GM23338 (cell line): ENCODE results near the gene CAPZA1. TPM values are rescaled to one million over a fixed set of nuclear protein-coding genes. Genes with fewer than 3 reads are reported as not detected.

ENCODE experiments used
- ATAC-seq: fragments of 200-7000 bp; cut with Tn5 transposase; 3 replicates; pipeline ENCODE4 v1.9.1; 2020
- DNase-seq: peaks from one replicate; pipeline ENCODE4 v3.0.0-alpha.2; 2015; ENCODE audit warnings: low spot score
- H2AFZ ChIP-seq: fragments of 200-600 bp; sonication (generic); 2 replicates; pipeline ENCODE4 v1.8.0; 2016; ENCODE audit warnings: antibody characterized with exemption, mild to moderate bottlenecking, moderate library complexity
- H3F3A ChIP-seq: fragments of 200-600 bp; sonication (generic); replicated peaks from 2 replicates; pipeline ENCODE4 v1.8.0; 2017; ENCODE audit warnings: antibody characterized with exemption, mixed run types, low read depth
- H3K27ac ChIP-seq: fragments of 200-600 bp; sonication (generic); 2 replicates; pipeline ENCODE4 v1.6.1; 2016; ENCODE audit warnings: low read depth
- H3K27me3 ChIP-seq: fragments of 200-600 bp; sonication (generic); 2 replicates; pipeline ENCODE4 v1.8.0; 2016; ENCODE audit warnings: mild to moderate bottlenecking, mixed run types, moderate library complexity; ENCODE audit not compliant: insufficient read depth
- H3K36me3 ChIP-seq: fragments of 200-600 bp; sonication (generic); 2 replicates; pipeline ENCODE4 v1.8.0; 2016; ENCODE audit warnings: mild to moderate bottlenecking; ENCODE audit not compliant: insufficient read depth
- H3K4me1 ChIP-seq: fragments of 200-600 bp; sonication (generic); 2 replicates; pipeline ENCODE4 v1.8.0; 2016; ENCODE audit warnings: mild to moderate bottlenecking, moderate library complexity; ENCODE audit not compliant: insufficient read depth
- H3K4me2 ChIP-seq: fragments of 200-600 bp; sonication (generic); 2 replicates; pipeline ENCODE4 v1.7.1; 2017; ENCODE audit warnings: mixed run types
- H3K4me3 ChIP-seq: fragments of 200-600 bp; sonication (generic); 2 replicates; pipeline ENCODE4 v1.6.1; 2016; ENCODE audit warnings: mixed run types
- H3K79me2 ChIP-seq: fragments of 200-600 bp; sonication (generic); replicated peaks from 2 replicates; pipeline ENCODE4 v1.8.0; 2017; ENCODE audit warnings: mild to moderate bottlenecking; ENCODE audit not compliant: insufficient read depth
- H3K9me2 ChIP-seq: fragments of 200-600 bp; sonication (generic); 2 replicates; pipeline ENCODE4 v1.8.0; 2017; ENCODE audit not compliant: insufficient read depth
- H4K20me1 ChIP-seq: fragments of 200-600 bp; sonication (generic); replicated peaks from 2 replicates; pipeline ENCODE4 v1.8.0; 2017; ENCODE audit warnings: mild to moderate bottlenecking; ENCODE audit not compliant: insufficient read depth
- H3K27ac Mint-ChIP-seq: 2 replicates; pipeline ENCODE4 v1.8.0; 2020; ENCODE audit warnings: inconsistent platforms, mild to moderate bottlenecking, moderate library complexity, mixed read lengths
- H3K27me3 Mint-ChIP-seq: 3 replicates; pipeline ENCODE4 v1.8.0; 2022; ENCODE audit warnings: low read depth, mild to moderate bottlenecking, moderate library complexity, mixed read lengths, inconsistent platforms; ENCODE audit not compliant: insufficient read depth, poor library complexity
- H3K36me3 Mint-ChIP-seq: 3 replicates; pipeline ENCODE4 v1.8.0; 2021; ENCODE audit warnings: low read depth, mild to moderate bottlenecking, inconsistent platforms, moderate library complexity, mixed read lengths
- H3K4me1 Mint-ChIP-seq: 3 replicates; pipeline ENCODE4 v1.8.0; 2020; ENCODE audit warnings: mild to moderate bottlenecking, inconsistent platforms, mixed read lengths
- H3K4me3 Mint-ChIP-seq: 3 replicates; pipeline ENCODE4 v1.8.0; 2021; ENCODE audit warnings: moderate library complexity, mild to moderate bottlenecking, inconsistent platforms, mixed read lengths
- H3K9me3 Mint-ChIP-seq: 3 replicates; pipeline ENCODE4 v1.8.0; 2020; ENCODE audit warnings: moderate library complexity, mild to moderate bottlenecking, inconsistent platforms, mixed read lengths
- CREB1 ChIP-seq: fragments of 250-450 bp; sonication (Bioruptor Pico); IDR thresholded peaks from 2 replicates; pipeline ENCODE4 v1.5.0; 2020; ENCODE audit warnings: low read depth, mild to moderate bottlenecking, moderate library complexity
- EZH2 ChIP-seq: fragments of 200-600 bp; sonication (generic); IDR thresholded peaks from one replicate; pipeline ENCODE4 v1.8.0; 2017; ENCODE audit warnings: antibody characterized with exemption, mild to moderate bottlenecking, low read depth; ENCODE audit not compliant: unreplicated experiment
- EZH2phosphoT487 ChIP-seq: fragments of 200-600 bp; sonication (generic); IDR thresholded peaks from one replicate; pipeline ENCODE4 v1.8.1; 2018; ENCODE audit warnings: antibody characterized with exemption; ENCODE audit not compliant: unreplicated experiment
- JUNB ChIP-seq: IDR thresholded peaks from one replicate; pipeline ENCODE4 v1.6.1; 2016; ENCODE audit warnings: antibody characterized with exemption; ENCODE audit not compliant: unreplicated experiment
- NANOG ChIP-seq: IDR thresholded peaks from 2 replicates; pipeline ENCODE4 v1.6.1; 2016; ENCODE audit warnings: antibody characterized with exemption, borderline replicate concordance
- POLR2AphosphoS5 ChIP-seq: IDR thresholded peaks from 2 replicates; pipeline ENCODE4 v1.6.1; 2016; ENCODE audit warnings: antibody characterized with exemption, low read depth
- STAT1 ChIP-seq: IDR thresholded peaks from one replicate; pipeline ENCODE4 v1.6.1; 2016; ENCODE audit warnings: antibody characterized with exemption; ENCODE audit not compliant: unreplicated experiment
- ZNF114 ChIP-seq: fragments of 250-450 bp; sonication (Bioruptor Pico); IDR thresholded peaks from 2 replicates; pipeline ENCODE4 v1.5.0; 2020; ENCODE audit warnings: mild to moderate bottlenecking, moderate library complexity
- ZNF331 ChIP-seq: fragments of 250-450 bp; sonication (Bioruptor Pico); IDR thresholded peaks from 2 replicates; pipeline ENCODE4 v1.5.0; 2020; ENCODE audit warnings: low read depth, mild to moderate bottlenecking, moderate library complexity
- polyA plus RNA-seq: library from polyadenylated mRNA; unstranded; fragments of >200 nt; fragmentation: Nextera tagmentation; extraction: Ambion mirVana; gene quantifications from 2 replicates; pipeline ENCODE4 v1.2.1, GENCODE V29; 2016
- total RNA-seq: library from RNA; depleted of rRNA; stranded (reverse); fragments of >200 nt; shearing (Covaris generic); gene quantifications from 2 replicates; pipeline ENCODE4 v1.2.3, GENCODE V29; 2014
- TF ChIP-seq, protein P1 (sequence below), 2 experiments: fragments of 200-600 bp in 1 of 2; sonication (generic) in 1 of 2; conservative IDR thresholded peaks; 2 replicates each; pipeline versions ENCODE4 v1.5.1 to v1.6.1; 2016 to 2017; ENCODE audit warnings: antibody characterized with exemption in 2 of 2, low read depth in 2 of 2, mild to moderate bottlenecking in 2 of 2, moderate library complexity in 1 of 2
- TF ChIP-seq, protein P2 (sequence below): IDR thresholded peaks from one replicate; pipeline ENCODE4 v1.6.1; 2018; ENCODE audit warnings: antibody characterized with exemption; ENCODE audit not compliant: unreplicated experiment
- TF ChIP-seq, protein P3 (sequence below): IDR thresholded peaks from 2 replicates; pipeline ENCODE4 v1.6.1; 2016; ENCODE audit warnings: antibody characterized with exemption
- TF ChIP-seq, protein P4 (sequence below): fragments of 250-450 bp; sonication (Bioruptor Pico); IDR thresholded peaks from 2 replicates; pipeline ENCODE4 v1.5.0; 2020; ENCODE audit warnings: mild to moderate bottlenecking, moderate library complexity

The CAPZA1 gene
- total and polyA plus RNA-seq, 2 experiments from 2014 or later = 147 to 182 TPM

DNA sequence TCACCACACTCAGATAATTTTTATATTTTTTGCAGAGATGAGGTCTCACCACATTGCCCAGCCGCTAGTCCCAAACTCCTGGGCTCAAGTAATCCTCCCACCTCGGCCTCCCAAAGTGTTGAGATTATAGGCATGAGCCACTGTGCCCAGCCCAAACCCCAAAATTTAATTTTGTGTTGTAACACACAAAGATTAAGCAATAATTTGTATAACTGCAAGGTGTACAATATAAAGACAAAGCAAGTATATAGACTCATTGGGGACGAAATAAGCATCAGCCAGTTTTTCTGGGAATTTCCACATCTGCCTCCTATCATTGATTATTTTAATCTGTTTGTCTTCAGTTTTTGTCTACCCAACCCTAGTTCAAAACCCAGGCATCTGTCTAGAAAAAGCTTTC lies 43.4 kb upstream of the CAPZA1 start:
- Histone ChIP-seq H3K27me3 (no peaks in the 10 kb centered on the region), H3K27ac (no peak overlapping the region), H3F3A (no peaks in the 10 kb centered on the region), H4K20me1 (0 out of 2 replicates have a peak, but pooled peaks cover 5% of the 10 kb centered on the region), H3K79me2 (no peaks in the 10 kb centered on the region), H2AFZ (no peak overlapping the region), H3K4me2 (no peak overlapping the region), H3K36me3 (no peaks in the 10 kb centered on the region), H3K9me2 (no peaks in the 10 kb centered on the region), H3K4me1 (no peaks in the 10 kb centered on the region), H3K4me3 (no peak overlapping the region)
- H3K36me3 Mint-ChIP-seq = peaks cover 31% of the 10 kb centered on the region
- no peaks in the 10 kb centered on the region for H3K27me3 Mint-ChIP-seq
- DNase-seq (no peak), ATAC-seq (no peak)
- H3K4me1 Mint-ChIP-seq = no peaks in the 10 kb centered on the region
- no peak for TF ChIP-seq ZNF331
- TF ChIP-seq JUNB = no peak
- TF ChIP-seq, protein P1, sequence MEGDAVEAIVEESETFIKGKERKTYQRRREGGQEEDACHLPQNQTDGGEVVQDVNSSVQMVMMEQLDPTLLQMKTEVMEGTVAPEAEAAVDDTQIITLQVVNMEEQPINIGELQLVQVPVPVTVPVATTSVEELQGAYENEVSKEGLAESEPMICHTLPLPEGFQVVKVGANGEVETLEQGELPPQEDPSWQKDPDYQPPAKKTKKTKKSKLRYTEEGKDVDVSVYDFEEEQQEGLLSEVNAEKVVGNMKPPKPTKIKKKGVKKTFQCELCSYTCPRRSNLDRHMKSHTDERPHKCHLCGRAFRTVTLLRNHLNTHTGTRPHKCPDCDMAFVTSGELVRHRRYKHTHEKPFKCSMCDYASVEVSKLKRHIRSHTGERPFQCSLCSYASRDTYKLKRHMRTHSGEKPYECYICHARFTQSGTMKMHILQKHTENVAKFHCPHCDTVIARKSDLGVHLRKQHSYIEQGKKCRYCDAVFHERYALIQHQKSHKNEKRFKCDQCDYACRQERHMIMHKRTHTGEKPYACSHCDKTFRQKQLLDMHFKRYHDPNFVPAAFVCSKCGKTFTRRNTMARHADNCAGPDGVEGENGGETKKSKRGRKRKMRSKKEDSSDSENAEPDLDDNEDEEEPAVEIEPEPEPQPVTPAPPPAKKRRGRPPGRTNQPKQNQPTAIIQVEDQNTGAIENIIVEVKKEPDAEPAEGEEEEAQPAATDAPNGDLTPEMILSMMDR (conservative IDR thresholded peaks at IDR 0.05; ENCODE audit: low read depth in 2 of 2) = no peak
- TF ChIP-seq, protein P2, sequence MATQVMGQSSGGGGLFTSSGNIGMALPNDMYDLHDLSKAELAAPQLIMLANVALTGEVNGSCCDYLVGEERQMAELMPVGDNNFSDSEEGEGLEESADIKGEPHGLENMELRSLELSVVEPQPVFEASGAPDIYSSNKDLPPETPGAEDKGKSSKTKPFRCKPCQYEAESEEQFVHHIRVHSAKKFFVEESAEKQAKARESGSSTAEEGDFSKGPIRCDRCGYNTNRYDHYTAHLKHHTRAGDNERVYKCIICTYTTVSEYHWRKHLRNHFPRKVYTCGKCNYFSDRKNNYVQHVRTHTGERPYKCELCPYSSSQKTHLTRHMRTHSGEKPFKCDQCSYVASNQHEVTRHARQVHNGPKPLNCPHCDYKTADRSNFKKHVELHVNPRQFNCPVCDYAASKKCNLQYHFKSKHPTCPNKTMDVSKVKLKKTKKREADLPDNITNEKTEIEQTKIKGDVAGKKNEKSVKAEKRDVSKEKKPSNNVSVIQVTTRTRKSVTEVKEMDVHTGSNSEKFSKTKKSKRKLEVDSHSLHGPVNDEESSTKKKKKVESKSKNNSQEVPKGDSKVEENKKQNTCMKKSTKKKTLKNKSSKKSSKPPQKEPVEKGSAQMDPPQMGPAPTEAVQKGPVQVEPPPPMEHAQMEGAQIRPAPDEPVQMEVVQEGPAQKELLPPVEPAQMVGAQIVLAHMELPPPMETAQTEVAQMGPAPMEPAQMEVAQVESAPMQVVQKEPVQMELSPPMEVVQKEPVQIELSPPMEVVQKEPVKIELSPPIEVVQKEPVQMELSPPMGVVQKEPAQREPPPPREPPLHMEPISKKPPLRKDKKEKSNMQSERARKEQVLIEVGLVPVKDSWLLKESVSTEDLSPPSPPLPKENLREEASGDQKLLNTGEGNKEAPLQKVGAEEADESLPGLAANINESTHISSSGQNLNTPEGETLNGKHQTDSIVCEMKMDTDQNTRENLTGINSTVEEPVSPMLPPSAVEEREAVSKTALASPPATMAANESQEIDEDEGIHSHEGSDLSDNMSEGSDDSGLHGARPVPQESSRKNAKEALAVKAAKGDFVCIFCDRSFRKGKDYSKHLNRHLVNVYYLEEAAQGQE = no peak
- TF ChIP-seq STAT1 = no peak
- no peak for TF ChIP-seq NANOG
- no peak for TF ChIP-seq EZH2
- TF ChIP-seq, protein P3, sequence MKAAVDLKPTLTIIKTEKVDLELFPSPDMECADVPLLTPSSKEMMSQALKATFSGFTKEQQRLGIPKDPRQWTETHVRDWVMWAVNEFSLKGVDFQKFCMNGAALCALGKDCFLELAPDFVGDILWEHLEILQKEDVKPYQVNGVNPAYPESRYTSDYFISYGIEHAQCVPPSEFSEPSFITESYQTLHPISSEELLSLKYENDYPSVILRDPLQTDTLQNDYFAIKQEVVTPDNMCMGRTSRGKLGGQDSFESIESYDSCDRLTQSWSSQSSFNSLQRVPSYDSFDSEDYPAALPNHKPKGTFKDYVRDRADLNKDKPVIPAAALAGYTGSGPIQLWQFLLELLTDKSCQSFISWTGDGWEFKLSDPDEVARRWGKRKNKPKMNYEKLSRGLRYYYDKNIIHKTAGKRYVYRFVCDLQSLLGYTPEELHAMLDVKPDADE = no peak
- TF ChIP-seq POLR2AphosphoS5 = no peak
- TF ChIP-seq EZH2phosphoT487 = no peak
- TF ChIP-seq, protein P4, sequence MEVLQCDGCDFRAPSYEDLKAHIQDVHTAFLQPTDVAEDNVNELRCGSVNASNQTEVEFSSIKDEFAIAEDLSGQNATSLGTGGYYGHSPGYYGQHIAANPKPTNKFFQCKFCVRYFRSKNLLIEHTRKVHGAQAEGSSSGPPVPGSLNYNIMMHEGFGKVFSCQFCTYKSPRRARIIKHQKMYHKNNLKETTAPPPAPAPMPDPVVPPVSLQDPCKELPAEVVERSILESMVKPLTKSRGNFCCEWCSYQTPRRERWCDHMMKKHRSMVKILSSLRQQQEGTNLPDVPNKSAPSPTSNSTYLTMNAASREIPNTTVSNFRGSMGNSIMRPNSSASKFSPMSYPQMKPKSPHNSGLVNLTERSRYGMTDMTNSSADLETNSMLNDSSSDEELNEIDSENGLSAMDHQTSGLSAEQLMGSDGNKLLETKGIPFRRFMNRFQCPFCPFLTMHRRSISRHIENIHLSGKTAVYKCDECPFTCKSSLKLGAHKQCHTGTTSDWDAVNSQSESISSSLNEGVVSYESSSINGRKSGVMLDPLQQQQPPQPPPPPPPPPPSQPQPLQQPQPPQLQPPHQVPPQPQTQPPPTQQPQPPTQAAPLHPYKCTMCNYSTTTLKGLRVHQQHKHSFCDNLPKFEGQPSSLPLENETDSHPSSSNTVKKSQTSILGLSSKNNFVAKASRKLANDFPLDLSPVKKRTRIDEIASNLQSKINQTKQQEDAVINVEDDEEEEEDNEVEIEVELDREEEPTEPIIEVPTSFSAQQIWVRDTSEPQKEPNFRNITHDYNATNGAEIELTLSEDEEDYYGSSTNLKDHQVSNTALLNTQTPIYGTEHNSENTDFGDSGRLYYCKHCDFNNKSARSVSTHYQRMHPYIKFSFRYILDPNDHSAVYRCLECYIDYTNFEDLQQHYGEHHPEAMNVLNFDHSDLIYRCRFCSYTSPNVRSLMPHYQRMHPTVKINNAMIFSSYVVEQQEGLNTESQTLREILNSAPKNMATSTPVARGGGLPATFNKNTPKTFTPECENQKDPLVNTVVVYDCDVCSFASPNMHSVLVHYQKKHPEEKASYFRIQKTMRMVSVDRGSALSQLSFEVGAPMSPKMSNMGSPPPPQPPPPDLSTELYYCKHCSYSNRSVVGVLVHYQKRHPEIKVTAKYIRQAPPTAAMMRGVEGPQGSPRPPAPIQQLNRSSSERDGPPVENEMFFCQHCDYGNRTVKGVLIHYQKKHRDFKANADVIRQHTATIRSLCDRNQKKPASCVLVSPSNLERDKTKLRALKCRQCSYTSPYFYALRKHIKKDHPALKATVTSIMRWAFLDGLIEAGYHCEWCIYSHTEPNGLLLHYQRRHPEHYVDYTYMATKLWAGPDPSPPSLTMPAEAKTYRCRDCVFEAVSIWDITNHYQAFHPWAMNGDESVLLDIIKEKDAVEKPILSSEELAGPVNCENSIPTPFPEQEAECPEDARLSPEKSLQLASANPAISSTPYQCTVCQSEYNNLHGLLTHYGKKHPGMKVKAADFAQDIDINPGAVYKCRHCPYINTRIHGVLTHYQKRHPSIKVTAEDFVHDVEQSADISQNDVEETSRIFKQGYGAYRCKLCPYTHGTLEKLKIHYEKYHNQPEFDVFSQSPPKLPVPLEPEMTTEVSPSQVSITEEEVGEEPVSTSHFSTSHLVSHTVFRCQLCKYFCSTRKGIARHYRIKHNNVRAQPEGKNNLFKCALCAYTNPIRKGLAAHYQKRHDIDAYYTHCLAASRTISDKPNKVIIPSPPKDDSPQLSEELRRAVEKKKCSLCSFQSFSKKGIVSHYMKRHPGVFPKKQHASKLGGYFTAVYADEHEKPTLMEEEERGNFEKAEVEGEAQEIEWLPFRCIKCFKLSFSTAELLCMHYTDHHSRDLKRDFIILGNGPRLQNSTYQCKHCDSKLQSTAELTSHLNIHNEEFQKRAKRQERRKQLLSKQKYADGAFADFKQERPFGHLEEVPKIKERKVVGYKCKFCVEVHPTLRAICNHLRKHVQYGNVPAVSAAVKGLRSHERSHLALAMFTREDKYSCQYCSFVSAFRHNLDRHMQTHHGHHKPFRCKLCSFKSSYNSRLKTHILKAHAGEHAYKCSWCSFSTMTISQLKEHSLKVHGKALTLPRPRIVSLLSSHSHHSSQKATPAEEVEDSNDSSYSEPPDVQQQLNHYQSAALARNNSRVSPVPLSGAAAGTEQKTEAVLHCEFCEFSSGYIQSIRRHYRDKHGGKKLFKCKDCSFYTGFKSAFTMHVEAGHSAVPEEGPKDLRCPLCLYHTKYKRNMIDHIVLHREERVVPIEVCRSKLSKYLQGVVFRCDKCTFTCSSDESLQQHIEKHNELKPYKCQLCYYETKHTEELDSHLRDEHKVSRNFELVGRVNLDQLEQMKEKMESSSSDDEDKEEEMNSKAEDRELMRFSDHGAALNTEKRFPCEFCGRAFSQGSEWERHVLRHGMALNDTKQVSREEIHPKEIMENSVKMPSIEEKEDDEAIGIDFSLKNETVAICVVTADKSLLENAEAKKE (CRISPR knock-in tag) = no peak
- TF ChIP-seq CREB1 (CRISPR knock-in tag) = no peak
- no peak for TF ChIP-seq ZNF114 (CRISPR knock-in tag)
- no peak overlapping the region for H3K4me3 Mint-ChIP-seq
- H3K9me3 Mint-ChIP-seq = no peaks in the 10 kb centered on the region
- no peak overlapping the region for H3K27ac Mint-ChIP-seq
